Panc1 (cell line): ENCODE data around the gene FAM174B. TPM values are rescaled to one million over a fixed set of nuclear protein-coding genes. Genes with fewer than 3 reads are reported as not detected.

ENCODE experiments used
- ATAC-seq: fragments of 200-7000 bp; cut with Tn5 transposase; 2 replicates; pipeline ENCODE4 v1.9.1; 2020; ENCODE audit warnings: mild to moderate bottlenecking, moderate library complexity
- BruUV-seq: library from RNA; stranded (reverse); fragments of 400-500 nt; replicated peaks from 2 replicates; lab custom pipeline; 2021; lab: Mats Ljungman, UMichigan
- CTCF ChIA-PET: fragments of 300-600 bp; sonication (Branson Sonifier 250); formaldehyde crosslinking; loops from one replicate; lab custom pipeline; 2022; ENCODE audit warnings: antibody characterized with exemption; lab: Charles Lee
- POLR2A ChIA-PET: fragments of 300-600 bp; sonication (Branson Sonifier 250); formaldehyde crosslinking; loops from one replicate; lab custom pipeline; 2022; ENCODE audit warnings: antibody characterized with exemption; lab: Charles Lee
- DNase-seq: peaks from one replicate; pipeline ENCODE4 v3.0.0-alpha.2; 2010; ENCODE audit warnings: low read depth, low spot score
- H3K27ac ChIP-seq: 2 replicates; pipeline ENCODE4 v1.5.1; 2011; ENCODE audit warnings: mild to moderate bottlenecking, low read length, inconsistent platforms
- H3K27me3 ChIP-seq: fragments of 200-500 bp; sonication (Bioruptor generic); 2 replicates; pipeline ENCODE4 v1.6.0; 2014; ENCODE audit warnings: low read length, inconsistent platforms; ENCODE audit not compliant: control insufficient read depth, insufficient read depth
- H3K36me3 ChIP-seq: fragments of 200-500 bp; sonication (Bioruptor generic); 2 replicates; pipeline ENCODE4 v1.5.1; 2014; ENCODE audit warnings: inconsistent platforms, mild to moderate bottlenecking, low read length, moderate library complexity; ENCODE audit not compliant: control insufficient read depth, insufficient read depth
- H3K4me1 ChIP-seq: 2 replicates; pipeline ENCODE4 v1.5.1; 2011; ENCODE audit warnings: inconsistent platforms, mild to moderate bottlenecking, low read length, moderate library complexity; ENCODE audit not compliant: control insufficient read depth, insufficient read depth
- H3K4me3 ChIP-seq, 2 experiments: 2 replicates each; pipeline ENCODE4 v1.5.1; 2011 to 2012; ENCODE audit warnings: low read depth in 2 of 2, low read length in 2 of 2, mild to moderate bottlenecking in 2 of 2, inconsistent platforms in 1 of 2, moderate library complexity in 1 of 2
- H3K9me3 ChIP-seq: fragments of 200-500 bp; sonication (Bioruptor generic); 2 replicates; pipeline ENCODE4 v1.5.1; 2014; ENCODE audit warnings: low read depth, mild to moderate bottlenecking, inconsistent platforms, low read length, moderate library complexity; ENCODE audit not compliant: control insufficient read depth, insufficient read depth
- CTCF ChIP-seq: fragments of 450-650 bp; IDR thresholded peaks from 2 replicates; pipeline ENCODE4 v1.5.1; 2017; ENCODE audit warnings: mild to moderate bottlenecking
- POLR2AphosphoS5 ChIP-seq: IDR thresholded peaks from 2 replicates; pipeline ENCODE4 v1.6.1; 2012; ENCODE audit warnings: mild to moderate bottlenecking, low read depth, low read length, moderate library complexity
- REST ChIP-seq, 2 experiments: IDR thresholded peaks; 2 replicates each; pipeline ENCODE4 v1.6.1; 2011 to 2012; ENCODE audit warnings: low read depth in 2 of 2, control low read depth in 1 of 2, low read length in 1 of 2, mild to moderate bottlenecking in 1 of 2, moderate library complexity in 1 of 2; ENCODE audit not compliant: insufficient read depth in 1 of 2
- SIN3A ChIP-seq: IDR thresholded peaks from 2 replicates; pipeline ENCODE4 v1.6.1; 2012; ENCODE audit warnings: low read depth, mild to moderate bottlenecking, low read length, moderate library complexity, borderline replicate concordance; ENCODE audit not compliant: insufficient read depth
- TCF7L2 ChIP-seq: IDR thresholded peaks from 2 replicates; pipeline ENCODE4 v1.6.1; 2011; ENCODE audit warnings: mild to moderate bottlenecking, low read depth, low read length, inconsistent platforms
- in situ Hi-C: cut with HindIII; loops from 2 replicates; pipeline ENCODE4 v1.10.0; 2016; ENCODE audit warnings: low sequenced_read_pairs, low pct_unique_long_range_greater_than_20kb
- intact Hi-C: fragments of 100-400 bp; cut with micrococcal nuclease; formaldehyde crosslinking; loops from one replicate; pipeline ENCODE4 v1.10.0; 2022; ENCODE audit not compliant: unreplicated experiment
- total RNA-seq: library from RNA; stranded (reverse); gene quantifications from one replicate; pipeline ENCODE4 v1.2.1, GENCODE V29; 2021; ENCODE audit not compliant: unreplicated experiment

Gene FAM174B
- total RNA-seq, 1 experiment from 2014 or later = 30.7 TPM

- no peak overlapping the region for H3K4me3 ChIP-seq
- TF ChIP-seq TCF7L2 (no peak), CTCF (no peak), POLR2AphosphoS5 (no peak), REST (IDR thresholded peaks at IDR 0.05; ENCODE audit: insufficient read depth in 1 of 2, low read depth in 2 of 2, low read length in 1 of 2) (no peak), SIN3A (no peak)
- no peaks in the 10 kb centered on the region for H3K9me3 ChIP-seq
- H3K36me3 ChIP-seq = no peaks in the 10 kb centered on the region
- POLR2A ChIA-PET = no interaction called here
- no peak for DNase-seq
- CTCF ChIA-PET = no interaction called here
- no peak for ATAC-seq
- in situ Hi-C loops = no loop called here
- H3K4me1 ChIP-seq = no peaks in the 10 kb centered on the region
- H3K27ac ChIP-seq = no peak overlapping the region
- BruUV-seq = no TSS peak
- intact Hi-C loops = no loop called here
- H3K27me3 ChIP-seq = peaks cover 5% of the 10 kb centered on the region; the same call in 1 of the 2 replicates
These were observed 78.9 kb downstream of the FAM174B start for GRCh38 chr15:92576597-92577200.

GRCh38 chr15:92574566-92574965, 81.0 kb downstream of the FAM174B start:
- in situ Hi-C loops = no loop called here

More at GRCh38 chr15:92574566-92574965, 81.0 kb downstream of the FAM174B start:
- no peak overlapping the region for H3K4me3 ChIP-seq
- ATAC-seq = no peak
- peaks cover 5% of the 10 kb centered on the region; the same call in 1 of the 2 replicates for H3K27me3 ChIP-seq
- POLR2A ChIA-PET = no interaction called here
- H3K9me3 ChIP-seq = no peaks in the 10 kb centered on the region
- H3K27ac ChIP-seq = no peak overlapping the region
- H3K36me3 ChIP-seq = no peaks in the 10 kb centered on the region
- DNase-seq = no peak
- no TSS peak for BruUV-seq
- TF ChIP-seq CTCF (no peak), REST (IDR thresholded peaks at IDR 0.05; ENCODE audit: insufficient read depth in 1 of 2, low read depth in 2 of 2, low read length in 1 of 2) (no peak), SIN3A (no peak), TCF7L2 (no peak), POLR2AphosphoS5 (no peak)
- H3K4me1 ChIP-seq = no peaks in the 10 kb centered on the region
- CTCF ChIA-PET = no interaction called here
- intact Hi-C loops = no loop called here
